Endometrial microvascular endothelial cells (primary cell): Measurements from ENCODE around the gene CHSY3. TPM values are rescaled to one million over a fixed set of nuclear protein-coding genes. Genes with fewer than 3 reads are reported as not detected.

Experiments
- in situ Hi-C: cut with HindIII; loops from 2 replicates; pipeline ENCODE4 v1.10.0; 2017; ENCODE audit warnings: low sequenced_read_pairs, low pct_unique_long_range_greater_than_20kb; ENCODE audit errors: inconsistent ontology term
- total RNA-seq: library from RNA; depleted of rRNA; stranded (reverse); fragments of >200 nt; gene quantifications from one replicate; pipeline ENCODE4 v1.2.3, GENCODE V29; 2015; ENCODE audit errors: inconsistent ontology term

CHSY3 gene
- 2.1 TPM for total RNA-seq

GRCh38 chr5:129904102-129904666, at the start of gene CHSY3:
CHSY3 (plus strand) TSS chr5:129904465.
- in situ Hi-C loops, result no loop called here

GRCh38 chr5:129856325-129856724, 47.9 kb upstream of the CHSY3 start:
- in situ Hi-C loops, result no loop called here

GRCh38 chr5:129857116-129857515, 47.1 kb upstream of the CHSY3 start:
- in situ Hi-C loops, result no loop called here

GRCh38 chr5:129858131-129858675, 46.1 kb upstream of the CHSY3 start:
- in situ Hi-C loops, result no loop called here

- in situ Hi-C loops, result no loop called here
Measured at GRCh38 chr5:129884322-129884721, 19.9 kb upstream of the CHSY3 start.

- in situ Hi-C loops, result no loop called here
Measured at GRCh38 chr5:129899454-129899853, 4.8 kb upstream of the CHSY3 start.

- in situ Hi-C loops, result no loop called here
Measured at GRCh38 chr5:129902816-129903215, 1.4 kb upstream of the CHSY3 start.

GRCh38 chr5:129903466-129904101, 681 bp upstream of the CHSY3 start:
- in situ Hi-C loops, result no loop called here

GRCh38 chr5:129904667-129905472, 605 bp downstream of the CHSY3 start:
- in situ Hi-C loops, result no loop called here

- in situ Hi-C loops, result no loop called here
Measured at GRCh38 chr5:129905473-129906176, 1.4 kb downstream of the CHSY3 start.

GRCh38 chr5:129906177-129906887, 2.1 kb downstream of the CHSY3 start:
- in situ Hi-C loops, result no loop called here

GRCh38 chr5:129909225-129909624, 5.0 kb downstream of the CHSY3 start:
- in situ Hi-C loops, result no loop called here

- in situ Hi-C loops, result no loop called here
Measured at GRCh38 chr5:129912601-129913255, 8.5 kb downstream of the CHSY3 start.

GRCh38 chr5:129915415-129915814, 11.2 kb downstream of the CHSY3 start:
- in situ Hi-C loops, result no loop called here

GRCh38 chr5:129917224-129917623, 13.0 kb downstream of the CHSY3 start:
- in situ Hi-C loops, result no loop called here

GRCh38 chr5:129921204-129921603, 16.9 kb downstream of the CHSY3 start:
- in situ Hi-C loops, result no loop called here

GRCh38 chr5:129930221-129930620, 26.0 kb downstream of the CHSY3 start:
- in situ Hi-C loops, result no loop called here

- in situ Hi-C loops, result no loop called here
Measured at GRCh38 chr5:129935626-129936025, 31.4 kb downstream of the CHSY3 start.
